ENCODE results near the gene NEK1.

GRCh38 chr4:169384779-169385178 lies 227.6 kb downstream of the NEK1 start:
- TF ChIP-seq, protein P1, sequence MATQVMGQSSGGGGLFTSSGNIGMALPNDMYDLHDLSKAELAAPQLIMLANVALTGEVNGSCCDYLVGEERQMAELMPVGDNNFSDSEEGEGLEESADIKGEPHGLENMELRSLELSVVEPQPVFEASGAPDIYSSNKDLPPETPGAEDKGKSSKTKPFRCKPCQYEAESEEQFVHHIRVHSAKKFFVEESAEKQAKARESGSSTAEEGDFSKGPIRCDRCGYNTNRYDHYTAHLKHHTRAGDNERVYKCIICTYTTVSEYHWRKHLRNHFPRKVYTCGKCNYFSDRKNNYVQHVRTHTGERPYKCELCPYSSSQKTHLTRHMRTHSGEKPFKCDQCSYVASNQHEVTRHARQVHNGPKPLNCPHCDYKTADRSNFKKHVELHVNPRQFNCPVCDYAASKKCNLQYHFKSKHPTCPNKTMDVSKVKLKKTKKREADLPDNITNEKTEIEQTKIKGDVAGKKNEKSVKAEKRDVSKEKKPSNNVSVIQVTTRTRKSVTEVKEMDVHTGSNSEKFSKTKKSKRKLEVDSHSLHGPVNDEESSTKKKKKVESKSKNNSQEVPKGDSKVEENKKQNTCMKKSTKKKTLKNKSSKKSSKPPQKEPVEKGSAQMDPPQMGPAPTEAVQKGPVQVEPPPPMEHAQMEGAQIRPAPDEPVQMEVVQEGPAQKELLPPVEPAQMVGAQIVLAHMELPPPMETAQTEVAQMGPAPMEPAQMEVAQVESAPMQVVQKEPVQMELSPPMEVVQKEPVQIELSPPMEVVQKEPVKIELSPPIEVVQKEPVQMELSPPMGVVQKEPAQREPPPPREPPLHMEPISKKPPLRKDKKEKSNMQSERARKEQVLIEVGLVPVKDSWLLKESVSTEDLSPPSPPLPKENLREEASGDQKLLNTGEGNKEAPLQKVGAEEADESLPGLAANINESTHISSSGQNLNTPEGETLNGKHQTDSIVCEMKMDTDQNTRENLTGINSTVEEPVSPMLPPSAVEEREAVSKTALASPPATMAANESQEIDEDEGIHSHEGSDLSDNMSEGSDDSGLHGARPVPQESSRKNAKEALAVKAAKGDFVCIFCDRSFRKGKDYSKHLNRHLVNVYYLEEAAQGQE (IDR thresholded peaks at IDR 0.05; ENCODE audit: unreplicated experiment): no peak
- TF ChIP-seq, protein P2, sequence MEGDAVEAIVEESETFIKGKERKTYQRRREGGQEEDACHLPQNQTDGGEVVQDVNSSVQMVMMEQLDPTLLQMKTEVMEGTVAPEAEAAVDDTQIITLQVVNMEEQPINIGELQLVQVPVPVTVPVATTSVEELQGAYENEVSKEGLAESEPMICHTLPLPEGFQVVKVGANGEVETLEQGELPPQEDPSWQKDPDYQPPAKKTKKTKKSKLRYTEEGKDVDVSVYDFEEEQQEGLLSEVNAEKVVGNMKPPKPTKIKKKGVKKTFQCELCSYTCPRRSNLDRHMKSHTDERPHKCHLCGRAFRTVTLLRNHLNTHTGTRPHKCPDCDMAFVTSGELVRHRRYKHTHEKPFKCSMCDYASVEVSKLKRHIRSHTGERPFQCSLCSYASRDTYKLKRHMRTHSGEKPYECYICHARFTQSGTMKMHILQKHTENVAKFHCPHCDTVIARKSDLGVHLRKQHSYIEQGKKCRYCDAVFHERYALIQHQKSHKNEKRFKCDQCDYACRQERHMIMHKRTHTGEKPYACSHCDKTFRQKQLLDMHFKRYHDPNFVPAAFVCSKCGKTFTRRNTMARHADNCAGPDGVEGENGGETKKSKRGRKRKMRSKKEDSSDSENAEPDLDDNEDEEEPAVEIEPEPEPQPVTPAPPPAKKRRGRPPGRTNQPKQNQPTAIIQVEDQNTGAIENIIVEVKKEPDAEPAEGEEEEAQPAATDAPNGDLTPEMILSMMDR (conservative IDR thresholded peaks at IDR 0.05; ENCODE audit: low read depth in 2 of 2): no peak
- TF ChIP-seq EZH2 (IDR thresholded peaks at IDR 0.05; ENCODE audit: low read depth, unreplicated experiment) (no peak), CREB1 (CRISPR knock-in tag; IDR thresholded peaks at IDR 0.05; ENCODE audit: low read depth) (no peak), JUNB (IDR thresholded peaks at IDR 0.05; ENCODE audit: unreplicated experiment) (no peak), POLR2AphosphoS5 (IDR thresholded peaks at IDR 0.05; ENCODE audit: low read depth) (no peak), EZH2phosphoT487 (IDR thresholded peaks at IDR 0.05; ENCODE audit: unreplicated experiment) (no peak), NANOG (IDR thresholded peaks at IDR 0.05; ENCODE audit: borderline replicate concordance) (no peak), ZNF114 (CRISPR knock-in tag; IDR thresholded peaks at IDR 0.05) (no peak), ZNF331 (CRISPR knock-in tag; IDR thresholded peaks at IDR 0.05; ENCODE audit: low read depth) (no peak)
- TF ChIP-seq, protein P3, sequence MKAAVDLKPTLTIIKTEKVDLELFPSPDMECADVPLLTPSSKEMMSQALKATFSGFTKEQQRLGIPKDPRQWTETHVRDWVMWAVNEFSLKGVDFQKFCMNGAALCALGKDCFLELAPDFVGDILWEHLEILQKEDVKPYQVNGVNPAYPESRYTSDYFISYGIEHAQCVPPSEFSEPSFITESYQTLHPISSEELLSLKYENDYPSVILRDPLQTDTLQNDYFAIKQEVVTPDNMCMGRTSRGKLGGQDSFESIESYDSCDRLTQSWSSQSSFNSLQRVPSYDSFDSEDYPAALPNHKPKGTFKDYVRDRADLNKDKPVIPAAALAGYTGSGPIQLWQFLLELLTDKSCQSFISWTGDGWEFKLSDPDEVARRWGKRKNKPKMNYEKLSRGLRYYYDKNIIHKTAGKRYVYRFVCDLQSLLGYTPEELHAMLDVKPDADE (IDR thresholded peaks at IDR 0.05): no peak
